SK-N-SH (cell line): ENCODE results near the gene IFITM5.

ENCODE experiments used
- EP300 ChIP-seq, 2 experiments: IDR thresholded peaks; 2 replicates each; pipeline versions ENCODE4 v1.4.0 to v1.6.1; 2012; ENCODE audit warnings: borderline replicate concordance in 1 of 2, low read depth in 1 of 2, low read length in 1 of 2
- FOXM1 ChIP-seq: IDR thresholded peaks from 2 replicates; pipeline ENCODE4 v1.4.0; 2012; ENCODE audit warnings: low read depth, mild to moderate bottlenecking
- NFIC ChIP-seq: IDR thresholded peaks from 2 replicates; pipeline ENCODE4 v1.4.0; 2012; ENCODE audit warnings: borderline replicate concordance
- POLR2AphosphoS5 ChIP-seq: IDR thresholded peaks from 2 replicates; pipeline ENCODE4 v1.6.1; 2012; ENCODE audit warnings: low read depth, low read length
- RAD21 ChIP-seq: IDR thresholded peaks from 2 replicates; pipeline ENCODE4 v1.6.1; 2012; ENCODE audit warnings: mild to moderate bottlenecking, low read length
- RFX5 ChIP-seq: IDR thresholded peaks from 2 replicates; pipeline ENCODE4 v1.6.1; 2012; ENCODE audit warnings: mild to moderate bottlenecking, improper control_type of control experiment, low read length
- SMC3 ChIP-seq: IDR thresholded peaks from 2 replicates; pipeline ENCODE4 v1.6.1; 2012; ENCODE audit warnings: low read depth, low read length, improper control_type of control experiment
- TCF12 ChIP-seq: IDR thresholded peaks from 2 replicates; pipeline ENCODE4 v1.4.0; 2012
- TF ChIP-seq, protein P1 (sequence below): IDR thresholded peaks from 2 replicates; pipeline ENCODE4; 2012
- TF ChIP-seq, protein P2 (sequence below): IDR thresholded peaks from 2 replicates; pipeline ENCODE4 v1.6.1; 2012; ENCODE audit warnings: mild to moderate bottlenecking, low read depth, low read length, moderate library complexity
- TF ChIP-seq, protein P3 (sequence below): fragments of 200-600 bp; sonication (generic); IDR thresholded peaks from 2 replicates; pipeline ENCODE4 v1.6.1; 2017; ENCODE audit warnings: antibody characterized with exemption, mild to moderate bottlenecking, moderate library complexity
- TF ChIP-seq, protein P4 (sequence below): IDR thresholded peaks from 2 replicates; pipeline ENCODE4 v1.4.0; 2012; ENCODE audit warnings: low read depth

DNA sequence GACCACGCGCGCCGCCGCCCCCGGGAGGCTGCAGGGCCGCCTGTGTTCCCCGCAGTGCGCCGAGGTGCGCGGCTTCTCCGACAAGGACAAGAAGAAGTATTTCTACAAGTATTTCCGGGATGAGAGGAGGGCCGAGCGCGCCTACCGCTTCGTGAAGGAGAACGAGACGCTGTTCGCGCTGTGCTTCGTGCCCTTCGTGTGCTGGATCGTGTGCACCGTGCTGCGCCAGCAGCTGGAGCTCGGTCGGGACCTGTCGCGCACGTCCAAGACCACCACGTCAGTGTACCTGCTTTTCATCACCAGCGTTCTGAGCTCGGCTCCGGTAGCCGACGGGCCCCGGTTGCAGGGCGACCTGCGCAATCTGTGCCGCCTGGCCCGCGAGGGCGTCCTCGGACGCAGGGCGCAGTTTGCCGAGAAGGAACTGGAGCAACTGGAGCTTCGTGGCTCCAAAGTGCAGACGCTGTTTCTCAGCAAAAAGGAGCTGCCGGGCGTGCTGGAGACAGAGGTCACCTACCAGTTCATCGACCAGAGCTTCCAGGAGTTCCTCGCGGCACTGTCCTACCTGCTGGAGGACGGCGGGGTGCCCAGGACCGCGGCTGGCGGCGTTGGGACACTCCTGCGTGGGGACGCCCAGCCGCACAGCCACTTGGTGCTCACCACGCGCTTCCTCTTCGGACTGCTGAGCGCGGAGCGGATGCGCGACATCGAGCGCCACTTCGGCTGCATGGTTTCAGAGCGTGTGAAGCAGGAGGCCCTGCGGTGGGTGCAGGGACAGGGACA lies 18.4 kb downstream of the IFITM5 start:
- TF ChIP-seq RFX5: no peak
- TF ChIP-seq, protein P1, sequence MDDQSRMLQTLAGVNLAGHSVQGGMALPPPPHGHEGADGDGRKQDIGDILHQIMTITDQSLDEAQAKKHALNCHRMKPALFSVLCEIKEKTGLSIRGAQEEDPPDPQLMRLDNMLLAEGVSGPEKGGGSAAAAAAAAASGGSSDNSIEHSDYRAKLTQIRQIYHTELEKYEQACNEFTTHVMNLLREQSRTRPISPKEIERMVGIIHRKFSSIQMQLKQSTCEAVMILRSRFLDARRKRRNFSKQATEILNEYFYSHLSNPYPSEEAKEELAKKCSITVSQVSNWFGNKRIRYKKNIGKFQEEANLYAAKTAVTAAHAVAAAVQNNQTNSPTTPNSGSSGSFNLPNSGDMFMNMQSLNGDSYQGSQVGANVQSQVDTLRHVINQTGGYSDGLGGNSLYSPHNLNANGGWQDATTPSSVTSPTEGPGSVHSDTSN: no peak
- TF ChIP-seq EP300 (IDR thresholded peaks at IDR 0.05; ENCODE audit: borderline replicate concordance in 1 of 2, low read depth in 1 of 2, low read length in 1 of 2): no peak
- TF ChIP-seq, protein P2, sequence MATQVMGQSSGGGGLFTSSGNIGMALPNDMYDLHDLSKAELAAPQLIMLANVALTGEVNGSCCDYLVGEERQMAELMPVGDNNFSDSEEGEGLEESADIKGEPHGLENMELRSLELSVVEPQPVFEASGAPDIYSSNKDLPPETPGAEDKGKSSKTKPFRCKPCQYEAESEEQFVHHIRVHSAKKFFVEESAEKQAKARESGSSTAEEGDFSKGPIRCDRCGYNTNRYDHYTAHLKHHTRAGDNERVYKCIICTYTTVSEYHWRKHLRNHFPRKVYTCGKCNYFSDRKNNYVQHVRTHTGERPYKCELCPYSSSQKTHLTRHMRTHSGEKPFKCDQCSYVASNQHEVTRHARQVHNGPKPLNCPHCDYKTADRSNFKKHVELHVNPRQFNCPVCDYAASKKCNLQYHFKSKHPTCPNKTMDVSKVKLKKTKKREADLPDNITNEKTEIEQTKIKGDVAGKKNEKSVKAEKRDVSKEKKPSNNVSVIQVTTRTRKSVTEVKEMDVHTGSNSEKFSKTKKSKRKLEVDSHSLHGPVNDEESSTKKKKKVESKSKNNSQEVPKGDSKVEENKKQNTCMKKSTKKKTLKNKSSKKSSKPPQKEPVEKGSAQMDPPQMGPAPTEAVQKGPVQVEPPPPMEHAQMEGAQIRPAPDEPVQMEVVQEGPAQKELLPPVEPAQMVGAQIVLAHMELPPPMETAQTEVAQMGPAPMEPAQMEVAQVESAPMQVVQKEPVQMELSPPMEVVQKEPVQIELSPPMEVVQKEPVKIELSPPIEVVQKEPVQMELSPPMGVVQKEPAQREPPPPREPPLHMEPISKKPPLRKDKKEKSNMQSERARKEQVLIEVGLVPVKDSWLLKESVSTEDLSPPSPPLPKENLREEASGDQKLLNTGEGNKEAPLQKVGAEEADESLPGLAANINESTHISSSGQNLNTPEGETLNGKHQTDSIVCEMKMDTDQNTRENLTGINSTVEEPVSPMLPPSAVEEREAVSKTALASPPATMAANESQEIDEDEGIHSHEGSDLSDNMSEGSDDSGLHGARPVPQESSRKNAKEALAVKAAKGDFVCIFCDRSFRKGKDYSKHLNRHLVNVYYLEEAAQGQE: no peak
- TF ChIP-seq, protein P3, sequence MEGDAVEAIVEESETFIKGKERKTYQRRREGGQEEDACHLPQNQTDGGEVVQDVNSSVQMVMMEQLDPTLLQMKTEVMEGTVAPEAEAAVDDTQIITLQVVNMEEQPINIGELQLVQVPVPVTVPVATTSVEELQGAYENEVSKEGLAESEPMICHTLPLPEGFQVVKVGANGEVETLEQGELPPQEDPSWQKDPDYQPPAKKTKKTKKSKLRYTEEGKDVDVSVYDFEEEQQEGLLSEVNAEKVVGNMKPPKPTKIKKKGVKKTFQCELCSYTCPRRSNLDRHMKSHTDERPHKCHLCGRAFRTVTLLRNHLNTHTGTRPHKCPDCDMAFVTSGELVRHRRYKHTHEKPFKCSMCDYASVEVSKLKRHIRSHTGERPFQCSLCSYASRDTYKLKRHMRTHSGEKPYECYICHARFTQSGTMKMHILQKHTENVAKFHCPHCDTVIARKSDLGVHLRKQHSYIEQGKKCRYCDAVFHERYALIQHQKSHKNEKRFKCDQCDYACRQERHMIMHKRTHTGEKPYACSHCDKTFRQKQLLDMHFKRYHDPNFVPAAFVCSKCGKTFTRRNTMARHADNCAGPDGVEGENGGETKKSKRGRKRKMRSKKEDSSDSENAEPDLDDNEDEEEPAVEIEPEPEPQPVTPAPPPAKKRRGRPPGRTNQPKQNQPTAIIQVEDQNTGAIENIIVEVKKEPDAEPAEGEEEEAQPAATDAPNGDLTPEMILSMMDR: no peak
- no peak for TF ChIP-seq POLR2AphosphoS5
- no peak for TF ChIP-seq FOXM1
- no peak for TF ChIP-seq TCF12
- no peak for TF ChIP-seq RAD21
- no peak for TF ChIP-seq NFIC
- TF ChIP-seq, protein P4, sequence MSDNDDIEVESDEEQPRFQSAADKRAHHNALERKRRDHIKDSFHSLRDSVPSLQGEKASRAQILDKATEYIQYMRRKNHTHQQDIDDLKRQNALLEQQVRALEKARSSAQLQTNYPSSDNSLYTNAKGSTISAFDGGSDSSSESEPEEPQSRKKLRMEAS: no peak
- TF ChIP-seq SMC3: no peak
